Measurements from ENCODE around the gene HCN2. TPM values are rescaled to one million over a fixed set of nuclear protein-coding genes. Genes with fewer than 3 reads are reported as not detected.
A peak's percentile ranks its signal among the peaks of the same experiment; 100 is the strongest.

Gene HCN2
- total and polyA plus RNA-seq, 7 donors, result 0.04 to 0.13 (median 0.07) TPM; not detected in 3

DNA sequence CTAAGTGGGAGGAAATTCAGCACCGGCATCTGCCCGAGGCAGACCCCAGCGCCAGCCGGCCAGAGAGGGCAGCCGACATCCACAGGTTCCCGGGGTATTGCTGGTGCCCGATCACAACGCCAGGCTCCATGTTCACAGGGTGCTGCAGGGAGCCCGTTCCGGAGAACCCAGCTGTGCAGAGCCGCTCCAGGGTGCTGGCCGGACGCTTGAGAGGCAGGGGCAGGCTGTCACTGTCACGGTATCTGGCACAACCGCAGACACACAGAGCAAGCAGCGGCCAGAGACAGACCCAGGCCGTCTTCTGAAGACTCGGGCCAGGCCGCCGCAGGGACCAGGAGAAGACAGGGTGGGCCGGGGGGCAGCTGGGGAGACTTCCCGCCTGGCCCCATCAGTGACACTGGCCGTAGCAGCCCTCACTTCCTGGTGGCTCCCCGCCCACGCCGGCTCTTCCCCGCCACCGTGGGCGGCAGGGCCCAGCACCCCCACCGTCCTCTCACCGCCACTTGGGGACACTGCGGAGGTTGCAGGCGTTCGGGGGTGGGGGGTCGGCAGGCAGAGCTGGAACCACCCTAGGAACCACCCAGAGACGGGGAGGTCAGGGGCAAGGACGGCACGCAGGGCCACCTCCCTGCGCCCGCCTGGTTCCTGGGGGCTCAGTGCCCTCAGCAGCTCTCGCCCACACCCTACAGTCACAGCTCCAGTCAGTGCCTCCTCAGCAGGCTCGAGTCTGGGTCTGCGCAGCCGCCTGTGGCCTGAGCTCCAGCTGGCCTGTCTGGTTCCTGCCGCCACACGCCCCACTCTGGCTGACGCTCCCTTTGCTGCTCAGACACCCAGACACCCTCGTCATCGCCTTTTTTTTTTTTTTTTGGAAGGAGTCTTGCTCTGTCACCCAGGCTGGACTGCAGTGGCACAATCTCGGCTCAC lies 69.5 kb downstream of the HCN2 start:
- intact Hi-C loops (cut with DNase I), result no loop called here
- H3K4me3 ChIP-seq, result peak overlapping the region; percentile 41
- ATAC-seq (peak; percentile 18 to 54 (median 30)), DNase-seq (peak; percentile 69 to 77)
- 58 to 71% (median 63%) methylated on average over 45 to 50 of the region's 50 CpGs for WGBS, 3 donors
- TF ChIP-seq, protein P1, sequence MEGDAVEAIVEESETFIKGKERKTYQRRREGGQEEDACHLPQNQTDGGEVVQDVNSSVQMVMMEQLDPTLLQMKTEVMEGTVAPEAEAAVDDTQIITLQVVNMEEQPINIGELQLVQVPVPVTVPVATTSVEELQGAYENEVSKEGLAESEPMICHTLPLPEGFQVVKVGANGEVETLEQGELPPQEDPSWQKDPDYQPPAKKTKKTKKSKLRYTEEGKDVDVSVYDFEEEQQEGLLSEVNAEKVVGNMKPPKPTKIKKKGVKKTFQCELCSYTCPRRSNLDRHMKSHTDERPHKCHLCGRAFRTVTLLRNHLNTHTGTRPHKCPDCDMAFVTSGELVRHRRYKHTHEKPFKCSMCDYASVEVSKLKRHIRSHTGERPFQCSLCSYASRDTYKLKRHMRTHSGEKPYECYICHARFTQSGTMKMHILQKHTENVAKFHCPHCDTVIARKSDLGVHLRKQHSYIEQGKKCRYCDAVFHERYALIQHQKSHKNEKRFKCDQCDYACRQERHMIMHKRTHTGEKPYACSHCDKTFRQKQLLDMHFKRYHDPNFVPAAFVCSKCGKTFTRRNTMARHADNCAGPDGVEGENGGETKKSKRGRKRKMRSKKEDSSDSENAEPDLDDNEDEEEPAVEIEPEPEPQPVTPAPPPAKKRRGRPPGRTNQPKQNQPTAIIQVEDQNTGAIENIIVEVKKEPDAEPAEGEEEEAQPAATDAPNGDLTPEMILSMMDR (IDR thresholded peaks at IDR 0.05), result no peak
- no peaks in the 10 kb centered on the region for H3K27me3 ChIP-seq (ENCODE audit: insufficient read depth in 3 of 3, low read length in 2 of 3)
- H3K4me1 ChIP-seq, result peaks cover 56% of the 10 kb centered on the region
- no peaks in the 10 kb centered on the region for H3K9me3 ChIP-seq
- H3K36me3 ChIP-seq (ENCODE audit: insufficient read depth in 1 of 2, low read depth in 1 of 2), result no peaks in the 10 kb centered on the region
- H3K27ac ChIP-seq, result peak overlapping the region; percentile 91

DNA sequence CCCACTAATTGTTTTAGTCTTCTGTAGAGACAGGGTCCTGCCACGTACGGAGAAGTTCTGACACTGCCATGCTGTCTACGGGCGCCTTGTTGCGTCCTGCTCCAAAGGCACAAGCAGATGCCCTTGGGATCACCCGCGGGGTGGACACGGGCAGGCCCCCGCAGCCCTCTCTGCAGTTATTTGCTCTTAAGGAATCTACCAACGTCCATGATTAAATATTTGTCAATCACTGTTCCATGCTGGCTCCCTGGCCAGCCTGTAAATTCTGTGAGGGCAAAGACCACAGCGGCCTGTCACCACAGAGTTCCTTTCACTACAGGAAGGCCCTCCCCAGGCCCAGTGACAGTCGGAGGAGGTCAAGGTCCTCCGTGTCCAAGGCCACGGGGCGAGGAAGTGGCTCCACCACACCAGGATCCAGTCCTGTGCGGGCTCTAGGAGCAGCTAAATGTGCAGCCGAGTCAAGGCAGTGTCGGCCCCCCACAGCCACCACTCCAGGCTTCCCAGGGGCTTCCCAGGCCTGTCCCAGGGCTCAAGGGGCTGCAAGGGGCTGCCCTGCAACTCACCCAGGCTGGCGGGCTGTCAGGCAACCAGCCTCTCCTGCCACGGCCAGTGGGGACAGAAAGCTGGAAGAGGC lies 71.2 kb downstream of the HCN2 start:
- Histone ChIP-seq H3K36me3 (ENCODE audit: insufficient read depth in 1 of 2, low read depth in 1 of 2) (no peaks in the 10 kb centered on the region), H3K27ac (peak overlapping the region; percentile 91), H3K4me1 (peaks cover 63% of the 10 kb centered on the region), H3K9me3 (no peaks in the 10 kb centered on the region), H3K4me3 (peak overlapping the region; percentile 100), H3K27me3 (ENCODE audit: insufficient read depth in 3 of 3, low read length in 2 of 3) (no peaks in the 10 kb centered on the region)
- no peak for ATAC-seq
- TF ChIP-seq, protein P1 (IDR thresholded peaks at IDR 0.05), result no peak
- DNase-seq, result no peak
- 41 to 56% (median 44%) methylated on average over 20 of the region's 20 CpGs for WGBS, 3 donors
- intact Hi-C loops (cut with DNase I), result no loop called here

DNA sequence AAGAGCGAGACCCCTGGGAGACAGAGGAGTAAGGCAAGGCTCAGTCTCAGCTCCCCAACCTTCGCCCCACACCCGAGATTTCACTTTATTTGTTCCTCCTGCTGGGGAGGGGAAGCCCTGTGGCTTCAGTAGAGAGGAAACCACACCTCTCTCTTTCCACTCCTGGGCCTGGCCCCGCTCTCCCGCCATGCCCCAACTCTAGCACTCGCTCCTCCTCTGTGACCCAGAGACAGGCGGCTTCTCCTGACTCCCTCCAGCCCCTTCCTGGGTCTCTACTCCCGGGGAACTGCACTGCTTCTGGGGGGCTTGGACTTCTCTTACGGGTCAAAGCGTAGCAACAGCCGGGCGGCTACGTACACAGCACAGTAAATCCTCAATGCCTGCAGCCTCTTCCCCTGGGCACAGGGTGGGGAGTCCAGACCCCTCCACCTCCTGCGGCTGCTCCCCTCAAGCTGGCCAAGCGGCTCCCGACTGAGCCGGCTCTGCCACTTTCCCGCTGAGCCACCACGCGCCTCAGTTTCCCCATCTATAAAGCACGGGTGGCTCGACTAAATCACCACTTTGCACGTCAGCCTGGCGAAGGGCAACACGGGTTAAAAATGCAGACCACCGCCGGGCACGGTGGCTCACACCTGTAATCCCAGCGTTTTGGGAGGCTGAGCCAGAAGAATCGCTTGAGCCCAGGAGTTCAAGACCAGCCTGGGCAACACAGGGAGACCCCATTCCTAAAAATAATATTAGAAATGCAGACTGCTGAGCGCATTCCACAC lies 71.9 kb downstream of the HCN2 start:
- TF ChIP-seq, protein P1 (IDR thresholded peaks at IDR 0.05), result no peak
- peaks cover 63% of the 10 kb centered on the region for H3K4me1 ChIP-seq
- ATAC-seq (no peak), DNase-seq (no peak)
- no peaks in the 10 kb centered on the region for H3K36me3 ChIP-seq (ENCODE audit: insufficient read depth in 1 of 2, low read depth in 1 of 2)
- H3K27me3 ChIP-seq (ENCODE audit: insufficient read depth in 3 of 3, low read length in 2 of 3), result no peaks in the 10 kb centered on the region
- WGBS, 3 donors, result 15 to 22% (median 15%) methylated on average over 31 of the region's 31 CpGs
- H3K27ac ChIP-seq, result peak overlapping the region; percentile 91
- intact Hi-C loops (cut with DNase I), result no loop called here
- peak overlapping the region; percentile 100 for H3K4me3 ChIP-seq
- no peaks in the 10 kb centered on the region for H3K9me3 ChIP-seq

- Histone ChIP-seq H3K4me3 (peak overlapping the region; percentile 100), H3K4me1 (peaks cover 57% of the 10 kb centered on the region), H3K9me3 (no peaks in the 10 kb centered on the region), H3K27ac (peak overlapping the region; percentile 91), H3K27me3 (ENCODE audit: insufficient read depth in 3 of 3, low read length in 2 of 3) (no peaks in the 10 kb centered on the region), H3K36me3 (ENCODE audit: insufficient read depth in 1 of 2, low read depth in 1 of 2) (no peaks in the 10 kb centered on the region)
- ATAC-seq (peak in 1 of 4 donors; percentile 1), DNase-seq (peak; percentile 33 to 71)
- WGBS, 3 donors, result 0 to 1% (median 1%) methylated on average over 67 to 81 of the region's 81 CpGs
- intact Hi-C loops (cut with DNase I), result no loop called here
- TF ChIP-seq, protein P1 (IDR thresholded peaks at IDR 0.05), result no peak
Measured at GRCh38 chr19:662207-662961, 72.7 kb downstream of the HCN2 start.
